Measurements from ENCODE around the gene DET1.
"Not testable (repeated sequence)": the region's sequence is repeated elsewhere in the genome, so short reads cannot be mapped to it uniquely, and the experiment has no call there.

The DET1 gene

GRCh38 chr15:88546248-88547129, at the start of gene DET1:
TSS of gene DET1 (minus strand) at chr15:88546681. CDS start at chr15:88531705, 14,976 bp downstream.
- peak; percentile 47 to 98 (median 95) for DNase-seq

- DNase-seq = no peak
Measured at GRCh38 chr15:88591384-88591783, 44.9 kb upstream of the DET1 start.

- DNase-seq = no peak
Measured at GRCh38 chr15:88590759-88591158, 44.3 kb upstream of the DET1 start.

- DNase-seq = no peak
Measured at GRCh38 chr15:88586401-88587162, 40.1 kb upstream of the DET1 start.

- no peak for DNase-seq
Measured at GRCh38 chr15:88580532-88580931, 34.1 kb upstream of the DET1 start.

- DNase-seq = no peak
Measured at GRCh38 chr15:88579322-88579721, 32.8 kb upstream of the DET1 start.

- DNase-seq = peak in 1 of 56 donors; percentile 13
Measured at GRCh38 chr15:88574655-88575054, 28.2 kb upstream of the DET1 start.

- no peak for DNase-seq
Measured at GRCh38 chr15:88574077-88574476, 27.6 kb upstream of the DET1 start.

- no peak for DNase-seq
Measured at GRCh38 chr15:88571852-88572259, 25.4 kb upstream of the DET1 start.

- no peak for DNase-seq
Measured at GRCh38 chr15:88571153-88571851, 24.8 kb upstream of the DET1 start.

- DNase-seq = no peak
Measured at GRCh38 chr15:88568589-88568988, 22.1 kb upstream of the DET1 start.

- DNase-seq = no peak
Measured at GRCh38 chr15:88564741-88565140, 18.3 kb upstream of the DET1 start.

GRCh38 chr15:88563638-88564037, 17.2 kb upstream of the DET1 start:
- DNase-seq = no peak

- DNase-seq = not testable (repeated sequence)
Measured at GRCh38 chr15:88559565-88559964, 13.1 kb upstream of the DET1 start.

- not testable (repeated sequence) for DNase-seq
Measured at GRCh38 chr15:88558026-88558425, 11.5 kb upstream of the DET1 start.

GRCh38 chr15:88548009-88548408, 1.5 kb upstream of the DET1 start:
- DNase-seq = not testable (repeated sequence)

GRCh38 chr15:88545578-88546247, 768 bp downstream of the DET1 start:
- DNase-seq = not testable (repeated sequence)

GRCh38 chr15:88543065-88543776, 3.3 kb downstream of the DET1 start:
- DNase-seq = no peak

GRCh38 chr15:88542342-88542733, 4.1 kb downstream of the DET1 start:
- no peak for DNase-seq

- DNase-seq = no peak
Measured at GRCh38 chr15:88541709-88542341, 4.7 kb downstream of the DET1 start.
